Islet precursor cell (in vitro differentiated cells): Measurements from ENCODE around the gene HSPB7.
A peak's percentile ranks its signal among the peaks of the same experiment; 100 is the strongest.
"Not testable (repeated sequence)": the region's sequence is repeated elsewhere in the genome, so short reads cannot be mapped to it uniquely, and the experiment has no call there.

ENCODE experiments used
- DNase-seq: peaks from one replicate; pipeline ENCODE4 v3.0.0-alpha.2; 2018

HSPB7 gene

GRCh38 chr1:16005597-16005996 lies 12.2 kb downstream of the HSPB7 start:
- DNase-seq, result no peak

- DNase-seq, result not testable (repeated sequence)
Observed at GRCh38 chr1:16001274-16001673, 16.6 kb downstream of the HSPB7 start.

DNA sequence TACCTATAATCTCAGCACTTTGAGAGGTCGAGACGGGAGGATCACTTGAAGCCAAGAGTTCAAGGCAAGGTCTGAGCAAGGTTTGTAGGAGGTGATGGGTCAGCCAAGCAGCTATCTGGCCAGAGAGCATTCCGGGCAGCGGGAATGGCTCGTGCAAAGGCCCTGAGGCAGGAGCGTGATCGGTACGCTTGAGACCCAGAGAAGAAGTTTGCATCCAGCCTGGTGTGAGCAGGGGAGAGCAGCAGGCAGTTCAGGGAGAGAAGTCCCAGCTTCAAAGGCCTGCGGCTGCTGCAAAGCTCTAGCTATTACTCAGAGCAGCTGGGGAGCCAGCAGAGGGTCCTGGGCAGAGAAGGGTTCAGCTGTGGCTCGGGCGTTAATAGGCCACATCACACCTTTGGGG lies 18.9 kb downstream of the HSPB7 start:
- no peak for DNase-seq

- no peak for DNase-seq
Observed at GRCh38 chr1:15997637-15998280, 20.1 kb downstream of the HSPB7 start.

DNA sequence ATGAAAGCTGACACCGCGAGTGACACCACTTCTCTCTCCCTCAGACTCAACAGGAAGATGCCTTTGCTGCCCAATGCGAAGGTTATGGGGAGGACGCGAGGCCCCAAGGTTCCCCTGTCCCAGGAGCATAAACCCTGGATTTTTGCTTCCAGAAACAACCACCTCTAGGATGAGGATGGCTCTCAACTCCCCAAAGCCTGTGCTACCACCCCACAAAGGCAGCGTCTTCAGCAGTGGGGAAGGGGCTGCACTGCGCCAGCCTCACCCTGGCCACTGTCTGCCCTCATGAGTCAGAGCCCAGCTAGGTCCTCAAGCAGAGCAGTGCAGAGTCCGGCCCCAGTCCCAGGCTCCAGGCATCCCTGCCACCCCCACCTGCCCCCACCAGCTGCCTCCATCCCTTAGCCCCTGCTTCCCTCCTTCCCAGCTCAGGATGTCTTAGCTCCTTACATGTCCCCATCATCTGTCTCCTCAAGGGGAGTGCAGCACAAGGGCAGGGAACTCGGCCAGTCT lies 20.7 kb downstream of the HSPB7 start:
- no peak for DNase-seq

DNA sequence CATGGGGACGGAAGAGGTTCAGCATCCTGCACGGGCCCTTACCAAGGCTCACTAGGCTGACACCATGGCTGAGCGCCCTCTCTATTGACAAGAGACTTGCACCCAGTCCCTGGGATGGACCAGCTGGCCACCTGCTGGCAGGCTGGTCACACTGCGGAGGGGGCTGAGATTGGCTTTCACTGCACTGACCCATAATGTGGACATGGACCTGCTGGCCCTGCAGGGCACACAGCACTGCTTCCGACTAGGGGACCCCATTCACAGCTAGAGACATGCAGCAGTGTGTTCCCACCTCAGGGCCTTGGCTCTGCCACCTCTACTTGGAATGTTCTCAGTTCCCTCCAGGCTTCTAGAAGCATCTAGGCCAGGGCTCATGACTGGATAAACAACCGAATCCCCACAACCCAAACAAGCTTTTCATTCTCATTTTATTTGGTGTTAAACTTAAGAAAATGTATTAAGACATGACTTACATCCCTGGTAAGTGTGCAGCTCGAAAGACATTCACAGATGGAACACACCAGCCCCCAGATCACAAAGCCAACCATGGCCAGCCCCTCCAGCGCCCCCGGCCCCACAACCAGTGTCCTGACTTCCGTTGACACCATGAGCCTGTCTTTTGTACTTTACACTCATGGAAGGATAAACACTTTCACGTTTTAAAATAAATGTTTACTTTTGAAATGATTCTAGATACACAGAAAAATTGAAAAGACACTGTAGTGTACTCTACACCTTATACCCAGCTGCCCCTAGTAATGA lies 23.1 kb downstream of the HSPB7 start:
- peak; percentile 87 for DNase-seq

DNA sequence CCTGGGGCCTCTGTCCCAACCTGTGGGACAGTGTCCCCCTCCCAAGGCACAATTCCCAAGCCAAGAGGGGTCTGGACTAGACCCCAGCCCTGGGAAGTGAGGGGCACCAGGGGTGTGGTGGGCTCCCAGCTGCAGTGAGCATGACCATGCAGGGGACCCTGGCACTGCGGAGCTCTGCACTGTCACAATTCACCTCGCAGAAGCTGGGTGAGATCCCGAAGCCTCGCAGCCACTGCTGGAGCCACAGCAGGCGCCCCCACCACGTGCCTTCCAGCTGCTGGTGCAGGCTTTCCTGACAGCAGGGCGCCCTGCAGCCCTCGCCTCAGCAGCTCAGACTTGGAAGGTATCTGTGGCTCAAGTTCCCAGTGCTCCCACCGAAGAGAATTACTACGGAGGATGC lies 23.8 kb downstream of the HSPB7 start:
- peak; percentile 52 for DNase-seq

DNA sequence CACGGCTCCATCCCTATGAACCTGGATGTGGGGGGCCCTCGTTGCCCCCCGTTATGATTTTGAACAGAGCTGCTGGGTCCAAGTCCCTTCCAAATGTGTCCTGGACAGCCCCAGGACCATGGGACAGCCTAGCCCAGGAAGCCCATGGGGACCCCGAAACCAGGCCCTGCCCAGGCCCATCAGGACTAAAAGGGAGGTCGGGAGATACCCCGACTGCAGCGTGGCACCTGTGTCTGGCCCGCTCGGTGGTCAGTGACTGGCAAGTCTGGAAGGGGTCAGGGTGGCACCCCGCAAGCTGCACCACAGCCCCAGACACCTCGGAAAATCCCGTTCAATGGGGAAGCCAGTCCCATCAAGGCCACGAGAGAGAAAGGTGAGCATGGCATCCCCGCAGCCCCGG lies 24.2 kb downstream of the HSPB7 start:
- DNase-seq, result no peak

- DNase-seq, result no peak
Observed at GRCh38 chr1:15992582-15993500, 25.0 kb downstream of the HSPB7 start.

DNA sequence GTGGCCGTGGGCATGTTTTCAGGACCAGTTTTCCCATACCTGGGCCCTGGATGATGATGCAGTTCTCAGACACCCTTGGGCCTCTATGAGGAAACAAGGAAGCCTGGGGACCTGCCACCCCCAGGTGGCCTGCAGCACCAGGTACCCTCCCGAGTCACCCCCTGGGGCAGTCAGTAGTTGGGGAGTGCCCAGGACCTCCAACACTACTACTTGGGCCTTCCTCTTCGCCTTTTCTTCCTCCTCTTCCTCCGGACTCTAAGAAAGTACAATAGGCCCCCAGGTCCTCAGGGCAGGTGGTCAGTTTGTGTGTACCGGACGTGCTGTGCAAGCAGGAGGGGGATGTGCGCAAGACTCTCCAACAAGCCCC lies 25.7 kb downstream of the HSPB7 start:
- DNase-seq, result no peak

DNA sequence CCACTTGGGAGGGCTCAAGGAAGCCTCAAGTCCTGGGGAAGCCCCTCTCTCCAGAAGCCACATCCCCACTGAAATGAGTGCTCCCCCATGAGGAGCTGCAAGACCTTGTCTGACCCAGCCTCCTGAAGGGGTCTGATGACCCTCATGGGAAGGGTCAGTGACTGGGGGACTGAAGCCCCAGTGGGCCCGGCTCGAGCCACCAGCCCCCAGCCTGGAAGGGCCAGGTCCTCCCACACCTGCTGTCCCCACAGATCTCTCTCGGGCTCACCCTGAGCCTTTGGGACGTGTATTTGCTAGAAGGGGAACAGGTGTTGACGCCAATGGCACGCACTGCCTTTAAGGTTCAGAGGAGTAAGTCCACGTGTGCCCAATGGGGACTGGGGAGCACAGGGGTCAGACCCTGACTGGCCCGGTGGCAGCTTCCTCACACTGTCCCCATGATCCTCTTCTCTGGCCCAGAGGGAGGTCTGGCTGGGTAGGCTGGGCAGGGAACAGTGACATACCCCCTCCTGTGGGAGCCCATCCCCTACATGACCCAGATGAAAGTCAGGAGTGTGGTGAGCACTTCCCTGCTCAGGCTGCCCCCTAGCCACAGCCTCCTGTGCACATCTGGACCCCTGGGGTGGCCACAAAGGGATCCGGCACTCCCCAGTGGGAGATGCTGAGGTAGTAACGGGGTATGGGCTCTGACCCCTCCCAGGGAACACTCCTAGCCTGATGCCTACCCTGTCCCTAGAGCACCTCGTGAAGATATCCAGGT lies 26.2 kb downstream of the HSPB7 start:
- no peak for DNase-seq

GRCh38 chr1:15989776-15990175 lies 28.1 kb downstream of the HSPB7 start:
- DNase-seq, result no peak

GRCh38 chr1:15988856-15989736 lies 28.7 kb downstream of the HSPB7 start:
- no peak for DNase-seq

GRCh38 chr1:15985611-15986297 lies 32.1 kb downstream of the HSPB7 start:
- DNase-seq, result no peak

GRCh38 chr1:15983275-15983674 lies 34.6 kb downstream of the HSPB7 start:
- no peak for DNase-seq

- no peak for DNase-seq
Observed at GRCh38 chr1:15981679-15982078, 36.2 kb downstream of the HSPB7 start.

DNA sequence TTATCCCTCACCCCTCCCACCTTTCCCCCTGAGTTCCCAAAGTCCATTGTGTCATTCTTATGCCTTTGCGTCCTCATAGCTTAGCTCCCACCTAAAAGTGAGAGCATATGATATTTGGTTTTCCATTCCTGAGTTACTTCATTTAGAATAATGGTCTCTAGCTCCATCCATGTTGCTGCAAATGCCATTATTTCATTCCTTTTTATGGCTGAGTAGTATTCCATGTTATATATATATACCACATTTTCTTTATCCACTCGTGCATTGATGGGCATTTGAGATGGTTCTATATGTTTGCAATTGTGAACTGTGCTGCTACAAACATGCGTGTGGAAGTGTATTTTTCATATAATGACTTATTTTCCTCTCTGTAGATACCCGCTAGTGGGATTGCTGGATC lies 39.9 kb downstream of the HSPB7 start:
- DNase-seq, result not testable (repeated sequence)

DNA sequence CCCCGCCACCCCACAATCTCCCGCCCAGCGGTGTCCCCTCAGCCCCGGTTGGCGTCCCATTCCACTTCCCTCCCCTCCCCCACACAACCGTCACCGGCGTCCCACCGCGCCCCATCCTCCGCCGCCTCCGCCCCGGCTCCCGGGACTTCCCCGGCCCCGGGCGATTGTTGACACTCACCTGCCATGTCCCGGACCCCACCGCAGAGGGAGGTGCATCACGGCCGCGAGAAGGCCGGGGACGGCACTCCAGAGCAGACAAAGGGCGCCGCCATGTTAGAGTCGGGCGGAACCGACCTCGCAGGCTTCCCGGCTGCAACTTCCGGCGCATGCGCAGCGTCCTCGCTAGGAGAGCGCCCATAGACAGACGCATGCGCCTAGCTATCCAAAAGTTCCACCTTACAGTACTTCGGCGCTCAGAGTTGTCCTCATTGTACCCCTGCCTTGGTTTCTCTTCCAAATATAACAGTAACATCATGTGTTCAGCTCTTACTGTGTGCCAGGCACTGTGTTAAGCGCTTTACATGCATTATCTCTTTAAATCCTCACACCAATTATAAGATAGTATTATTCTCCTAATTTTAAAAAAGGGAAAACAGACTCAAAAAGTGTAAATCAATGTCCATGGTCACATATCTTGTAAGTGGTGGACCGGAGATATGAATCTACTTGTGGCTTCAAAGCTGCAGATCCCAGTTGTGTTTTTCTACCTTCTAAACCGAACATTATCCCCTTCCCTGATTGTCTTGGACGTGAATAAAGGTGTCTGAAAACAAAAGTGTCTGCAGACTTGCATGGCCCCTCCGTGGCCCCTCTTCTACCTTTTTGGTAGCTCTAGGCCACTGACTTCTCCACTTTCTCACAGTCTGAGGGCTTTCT lies 41.8 kb downstream of the HSPB7 start, which contains the start of gene ZBTB17:
Gene ZBTB17 (minus strand): TSS at position 297 of the 876 bp plus-strand sequence. CDS start 27,606 bp downstream, outside the sequence.
- DNase-seq, result peak; percentile 96

GRCh38 chr1:15975358-15975804 lies 42.5 kb downstream of the HSPB7 start:
- DNase-seq, result peak; percentile 88

DNA sequence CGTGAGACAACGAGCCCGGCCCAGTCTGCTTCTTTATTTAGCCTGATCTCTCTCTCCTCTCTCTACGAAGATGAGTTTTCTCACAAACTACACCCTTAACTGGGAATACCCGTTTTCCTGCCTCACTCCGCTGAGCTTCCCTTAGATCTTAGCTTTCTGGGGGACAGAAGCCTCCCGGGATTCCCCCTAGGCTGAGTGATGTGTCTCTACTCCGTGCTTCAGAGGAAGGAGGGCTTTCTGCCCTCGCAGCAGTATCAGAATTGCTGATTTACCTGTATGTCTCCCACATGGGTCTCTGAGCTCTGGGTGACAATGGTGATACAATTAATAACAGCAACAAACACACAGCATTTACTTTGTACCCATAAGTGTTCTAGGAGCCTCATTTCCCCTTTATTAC lies 43.0 kb downstream of the HSPB7 start:
- DNase-seq, result no peak
